ENCODE data around the gene EBLN2. TPM values are rescaled to one million over a fixed set of nuclear protein-coding genes. Genes with fewer than 3 reads are reported as not detected.

Gene EBLN2
- total and polyA plus RNA-seq, 2 experiments from 2014 or later, result 6.1 to 9.3 TPM

DNA sequence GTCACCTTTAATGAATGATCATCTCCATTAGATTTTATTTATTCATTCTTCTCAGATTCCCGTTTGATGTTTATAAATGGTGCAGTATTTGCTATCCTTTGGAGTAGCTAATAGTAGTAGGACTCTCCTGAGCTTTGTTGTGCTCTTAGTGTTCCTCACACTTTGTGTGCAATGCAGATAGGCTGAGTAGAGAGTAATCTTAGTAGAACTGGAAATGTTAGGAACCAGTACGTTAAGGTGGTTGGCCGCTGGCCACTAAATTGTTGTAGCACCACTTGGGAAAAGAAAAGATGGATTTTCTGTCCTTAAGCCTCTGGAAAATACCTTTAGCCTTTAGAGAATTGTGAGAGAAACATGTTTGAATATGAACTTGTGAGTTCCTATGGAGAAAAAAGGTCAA, 19.9 kb upstream of the EBLN2 start:
- H2AFZ ChIP-seq, result no peak overlapping the region
- H3K9me3 ChIP-seq (ENCODE audit: low read depth), result no peaks in the 10 kb centered on the region
- no peak for TF ChIP-seq EZH2 (IDR thresholded peaks at IDR 0.05; ENCODE audit: borderline replicate concordance)
- TF ChIP-seq, protein P1, sequence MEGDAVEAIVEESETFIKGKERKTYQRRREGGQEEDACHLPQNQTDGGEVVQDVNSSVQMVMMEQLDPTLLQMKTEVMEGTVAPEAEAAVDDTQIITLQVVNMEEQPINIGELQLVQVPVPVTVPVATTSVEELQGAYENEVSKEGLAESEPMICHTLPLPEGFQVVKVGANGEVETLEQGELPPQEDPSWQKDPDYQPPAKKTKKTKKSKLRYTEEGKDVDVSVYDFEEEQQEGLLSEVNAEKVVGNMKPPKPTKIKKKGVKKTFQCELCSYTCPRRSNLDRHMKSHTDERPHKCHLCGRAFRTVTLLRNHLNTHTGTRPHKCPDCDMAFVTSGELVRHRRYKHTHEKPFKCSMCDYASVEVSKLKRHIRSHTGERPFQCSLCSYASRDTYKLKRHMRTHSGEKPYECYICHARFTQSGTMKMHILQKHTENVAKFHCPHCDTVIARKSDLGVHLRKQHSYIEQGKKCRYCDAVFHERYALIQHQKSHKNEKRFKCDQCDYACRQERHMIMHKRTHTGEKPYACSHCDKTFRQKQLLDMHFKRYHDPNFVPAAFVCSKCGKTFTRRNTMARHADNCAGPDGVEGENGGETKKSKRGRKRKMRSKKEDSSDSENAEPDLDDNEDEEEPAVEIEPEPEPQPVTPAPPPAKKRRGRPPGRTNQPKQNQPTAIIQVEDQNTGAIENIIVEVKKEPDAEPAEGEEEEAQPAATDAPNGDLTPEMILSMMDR (IDR thresholded peaks at IDR 0.05; ENCODE audit: poor library complexity), result no peak
- no peak for TF ChIP-seq EZH2phosphoT487 (IDR thresholded peaks at IDR 0.05; ENCODE audit: low read depth, severe bottlenecking, unreplicated experiment)
- no peaks in the 10 kb centered on the region for H3K27me3 ChIP-seq
- no peaks in the 10 kb centered on the region for H3K36me3 ChIP-seq (replicated peaks; ENCODE audit: insufficient read depth, low read depth)
- H3K9me2 ChIP-seq (replicated peaks; ENCODE audit: insufficient read depth), result no peaks in the 10 kb centered on the region
- no peak overlapping the region for H3K4me2 ChIP-seq
- no peaks in the 10 kb centered on the region for H3K4me1 ChIP-seq (ENCODE audit: insufficient read depth)
- no peaks in the 10 kb centered on the region for H3K79me2 ChIP-seq
- no peak overlapping the region for H3K27ac ChIP-seq
- no peak overlapping the region for H3K4me3 ChIP-seq
- H4K20me1 ChIP-seq (ENCODE audit: insufficient read depth, poor library complexity, severe bottlenecking), result peaks cover 99% of the 10 kb centered on the region
- WGBS (ENCODE audit: low lambda C conversion rate, missing lambda C conversion rate), result 53% methylated on average over 3 of the region's 3 CpGs
- DNase-seq (ENCODE audit: low spot score), result no peak

DNA sequence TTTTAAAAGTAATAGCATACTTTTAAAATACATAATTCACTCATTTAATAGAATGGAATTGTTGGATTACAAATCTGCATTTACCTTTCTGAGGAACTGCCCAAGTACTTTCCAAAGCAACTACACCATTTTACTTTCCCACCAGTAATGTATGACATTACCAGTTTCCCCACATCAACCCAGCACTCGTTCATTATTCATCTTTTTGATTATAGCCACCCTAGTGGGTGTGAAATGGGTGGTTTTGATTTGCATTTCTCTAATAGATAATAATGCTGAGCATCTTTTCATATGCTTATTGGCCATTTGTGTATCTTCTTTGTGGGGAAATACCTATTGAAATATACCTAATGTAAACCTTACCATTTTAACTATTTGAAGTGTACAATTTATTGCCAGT, 18.0 kb upstream of the EBLN2 start:
- TF ChIP-seq, protein P1 (IDR thresholded peaks at IDR 0.05; ENCODE audit: poor library complexity), result no peak
- no peak for TF ChIP-seq EZH2 (IDR thresholded peaks at IDR 0.05; ENCODE audit: borderline replicate concordance)
- no peak for TF ChIP-seq EZH2phosphoT487 (IDR thresholded peaks at IDR 0.05; ENCODE audit: low read depth, severe bottlenecking, unreplicated experiment)
- 64% methylated on average over 1 of the region's 1 CpG for WGBS (ENCODE audit: low lambda C conversion rate, missing lambda C conversion rate)
- Histone ChIP-seq H2AFZ (no peak overlapping the region), H3K27ac (no peak overlapping the region), H3K36me3 (replicated peaks; ENCODE audit: insufficient read depth, low read depth) (no peaks in the 10 kb centered on the region), H3K27me3 (no peaks in the 10 kb centered on the region), H3K4me1 (ENCODE audit: insufficient read depth) (no peaks in the 10 kb centered on the region), H3K79me2 (no peaks in the 10 kb centered on the region), H4K20me1 (ENCODE audit: insufficient read depth, poor library complexity, severe bottlenecking) (peaks cover 99% of the 10 kb centered on the region), H3K9me3 (ENCODE audit: low read depth) (no peaks in the 10 kb centered on the region), H3K9me2 (replicated peaks; ENCODE audit: insufficient read depth) (no peaks in the 10 kb centered on the region), H3K4me3 (no peak overlapping the region), H3K4me2 (no peak overlapping the region)
- DNase-seq (ENCODE audit: low spot score), result no peak

DNA sequence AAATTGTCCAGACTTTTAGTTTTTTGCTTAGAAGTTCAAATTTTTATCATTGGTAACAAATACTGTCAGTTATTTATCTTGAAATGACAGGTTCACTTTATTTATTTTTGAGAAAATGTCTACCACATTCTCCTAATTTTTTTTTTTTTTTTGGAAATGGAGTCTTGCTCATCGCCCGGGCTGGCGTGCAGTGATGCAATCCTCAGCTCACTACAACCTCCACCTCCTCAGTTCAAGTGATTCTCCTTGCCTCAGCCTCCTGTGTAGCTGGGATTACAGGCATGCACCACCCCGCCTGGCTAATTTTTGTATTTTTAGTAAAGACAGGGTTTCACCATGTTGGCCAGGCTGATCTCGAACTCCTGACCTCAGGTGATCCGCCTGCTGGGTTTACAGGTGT, 16.1 kb upstream of the EBLN2 start:
- WGBS (ENCODE audit: low lambda C conversion rate, missing lambda C conversion rate), result 91% methylated on average over 6 of the region's 6 CpGs
- DNase-seq (ENCODE audit: low spot score), result no peak

More for the DNA sequence above, 16.1 kb upstream of the EBLN2 start:
- H3K9me2 ChIP-seq (replicated peaks; ENCODE audit: insufficient read depth), result no peaks in the 10 kb centered on the region
- peaks cover 98% of the 10 kb centered on the region for H4K20me1 ChIP-seq (ENCODE audit: insufficient read depth, poor library complexity, severe bottlenecking)
- no peak overlapping the region for H2AFZ ChIP-seq
- no peaks in the 10 kb centered on the region for H3K79me2 ChIP-seq
- no peak overlapping the region for H3K4me3 ChIP-seq
- H3K9me3 ChIP-seq (ENCODE audit: low read depth), result no peaks in the 10 kb centered on the region
- no peak overlapping the region for H3K27ac ChIP-seq
- no peaks in the 10 kb centered on the region for H3K4me1 ChIP-seq (ENCODE audit: insufficient read depth)
- H3K27me3 ChIP-seq, result no peaks in the 10 kb centered on the region
- no peak overlapping the region for H3K4me2 ChIP-seq
- no peaks in the 10 kb centered on the region for H3K36me3 ChIP-seq (replicated peaks; ENCODE audit: insufficient read depth, low read depth)
- TF ChIP-seq EZH2 (IDR thresholded peaks at IDR 0.05; ENCODE audit: borderline replicate concordance), result no peak
- TF ChIP-seq, protein P1 (IDR thresholded peaks at IDR 0.05; ENCODE audit: poor library complexity), result no peak
- no peak for TF ChIP-seq EZH2phosphoT487 (IDR thresholded peaks at IDR 0.05; ENCODE audit: low read depth, severe bottlenecking, unreplicated experiment)

All from hepatocyte (in vitro differentiated cells).